GM19238 (cell line): ENCODE results near the gene ASCC2.

Experiments used
- DNase-seq: peaks from one replicate; pipeline ENCODE4 v3.0.0; 2011; ENCODE audit warnings: low spot score; ENCODE audit not compliant: insufficient read length

Gene ASCC2

DNA sequence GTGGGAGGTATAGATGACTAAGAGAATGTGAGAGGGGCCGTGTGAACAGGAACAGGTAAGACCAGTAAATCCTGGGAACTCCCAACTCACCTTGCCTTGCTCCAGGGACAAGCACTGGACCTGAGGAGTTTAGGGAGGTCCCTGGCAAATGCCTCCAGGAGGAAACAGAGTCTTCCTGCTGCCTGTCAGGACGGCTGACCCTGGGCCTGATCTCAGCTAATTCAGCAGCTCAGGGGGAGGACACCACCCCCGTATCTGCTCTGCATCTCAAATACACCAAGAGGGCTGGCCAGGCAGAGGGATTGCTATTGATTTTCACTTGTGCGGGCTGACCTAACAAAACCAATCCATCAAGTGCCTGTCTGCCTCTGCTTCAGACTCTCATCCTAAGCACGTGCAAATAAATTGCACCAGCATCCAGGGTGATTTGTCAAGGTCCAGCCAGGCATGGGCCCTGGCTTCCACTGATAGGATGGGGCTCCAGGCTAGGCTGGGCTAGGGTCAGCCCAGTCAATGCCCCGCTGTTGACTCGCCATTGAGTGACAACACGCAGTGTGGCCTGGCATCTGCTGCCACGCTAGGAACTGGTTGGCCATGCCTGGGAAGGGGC lies 50.6 kb downstream of the ASCC2 start:
- DNase-seq = no peak

DNA sequence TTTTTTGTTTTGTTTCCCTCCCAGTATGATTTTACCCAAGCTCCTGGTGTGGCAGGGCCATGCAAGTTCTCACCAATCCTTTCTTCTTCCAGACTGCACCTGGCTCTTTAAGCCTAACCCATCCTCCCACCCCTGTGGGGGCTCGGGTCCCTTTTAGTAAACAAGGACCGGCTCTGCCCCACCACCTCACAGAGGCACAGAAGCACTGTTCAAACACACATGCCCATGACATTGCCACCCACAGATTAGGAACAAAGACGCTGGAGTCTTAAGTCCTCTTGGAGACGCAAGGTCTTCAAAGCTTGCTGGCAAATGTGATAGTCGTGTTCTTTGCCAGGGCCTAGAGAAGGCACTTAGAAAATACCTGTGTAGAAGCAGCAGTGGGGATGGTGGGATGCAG lies 52.0 kb downstream of the ASCC2 start:
- no peak for DNase-seq

DNA sequence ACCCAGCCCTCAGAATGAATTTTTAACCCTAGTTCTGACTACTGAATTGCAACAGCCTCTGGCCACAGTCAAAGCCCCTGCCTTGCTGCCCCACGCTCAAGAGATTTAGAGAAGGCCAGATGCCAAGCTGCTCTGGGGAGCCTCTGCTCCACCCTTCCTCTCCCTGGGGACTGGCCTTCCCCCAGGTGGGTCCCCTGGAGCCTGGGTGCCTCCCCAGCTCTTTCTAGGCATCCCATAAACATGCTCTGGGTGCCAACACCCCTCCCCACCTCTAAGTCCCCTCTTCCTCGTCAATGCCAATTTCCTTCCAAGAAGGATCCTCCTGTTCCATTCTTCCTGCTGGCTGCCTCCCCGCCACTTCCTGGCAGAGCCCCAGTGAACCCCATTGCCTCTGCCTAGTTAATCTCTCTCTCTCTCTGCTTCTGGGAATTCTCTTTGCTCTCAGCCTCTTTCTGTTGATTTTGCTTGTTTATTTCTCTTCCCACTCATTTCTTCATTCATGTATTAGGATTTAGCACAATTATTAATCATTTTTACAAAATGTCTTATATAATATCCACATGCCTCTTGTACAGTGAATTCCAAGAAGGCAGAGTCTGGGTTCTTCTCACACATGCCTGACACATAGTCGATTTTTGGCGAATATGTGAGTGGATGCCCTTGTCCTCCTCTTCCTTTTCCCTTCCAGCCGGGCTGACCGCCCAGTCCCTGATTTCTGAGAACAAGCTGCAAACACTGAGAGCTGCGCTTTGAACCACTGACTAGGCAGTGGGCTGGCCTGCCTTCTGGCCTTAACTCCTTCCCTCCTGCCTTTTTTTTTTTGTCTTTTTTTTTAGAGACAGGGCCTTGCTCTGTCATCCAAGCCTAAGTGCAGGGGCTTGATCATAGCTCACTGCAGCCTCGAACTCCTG lies 53.4 kb downstream of the ASCC2 start:
- no peak for DNase-seq

DNA sequence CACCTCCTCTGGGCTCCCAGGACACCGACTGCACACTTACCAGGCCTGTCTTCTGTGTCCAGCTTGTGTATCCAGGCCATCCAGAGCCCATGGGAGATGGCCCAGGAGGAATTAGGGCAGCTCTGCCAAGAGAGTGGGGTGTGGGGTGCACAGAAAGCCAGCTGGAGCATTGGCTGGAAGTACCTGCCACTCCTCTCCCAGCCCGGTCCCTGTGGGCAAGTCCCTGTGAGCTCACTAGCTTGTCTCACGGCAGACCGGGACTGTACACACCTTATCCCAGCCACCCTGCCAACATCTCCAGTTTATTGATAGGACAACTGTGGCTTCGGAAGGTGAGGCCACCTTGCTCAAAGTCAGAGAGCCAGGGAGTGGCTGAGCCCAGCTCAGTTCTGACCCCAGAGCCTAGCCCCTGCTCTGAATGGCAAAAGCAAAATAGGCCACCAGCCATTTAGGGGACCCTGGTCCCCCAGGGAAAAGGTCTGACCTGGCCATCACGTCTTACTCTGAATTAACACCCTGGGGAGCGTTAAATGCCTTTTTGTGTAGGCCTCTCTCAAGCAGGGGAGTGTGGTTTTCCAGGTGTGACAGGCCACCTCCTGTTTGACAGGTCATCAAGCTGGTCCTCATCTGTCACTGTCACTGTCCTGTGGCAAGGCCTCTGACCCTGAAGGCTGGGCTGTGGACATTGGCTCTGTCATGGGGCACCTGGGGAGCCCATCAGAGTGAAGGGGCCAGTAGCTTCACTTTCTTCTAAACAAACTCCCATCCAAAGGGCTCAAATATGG lies 55.8 kb downstream of the ASCC2 start:
- no peak for DNase-seq

DNA sequence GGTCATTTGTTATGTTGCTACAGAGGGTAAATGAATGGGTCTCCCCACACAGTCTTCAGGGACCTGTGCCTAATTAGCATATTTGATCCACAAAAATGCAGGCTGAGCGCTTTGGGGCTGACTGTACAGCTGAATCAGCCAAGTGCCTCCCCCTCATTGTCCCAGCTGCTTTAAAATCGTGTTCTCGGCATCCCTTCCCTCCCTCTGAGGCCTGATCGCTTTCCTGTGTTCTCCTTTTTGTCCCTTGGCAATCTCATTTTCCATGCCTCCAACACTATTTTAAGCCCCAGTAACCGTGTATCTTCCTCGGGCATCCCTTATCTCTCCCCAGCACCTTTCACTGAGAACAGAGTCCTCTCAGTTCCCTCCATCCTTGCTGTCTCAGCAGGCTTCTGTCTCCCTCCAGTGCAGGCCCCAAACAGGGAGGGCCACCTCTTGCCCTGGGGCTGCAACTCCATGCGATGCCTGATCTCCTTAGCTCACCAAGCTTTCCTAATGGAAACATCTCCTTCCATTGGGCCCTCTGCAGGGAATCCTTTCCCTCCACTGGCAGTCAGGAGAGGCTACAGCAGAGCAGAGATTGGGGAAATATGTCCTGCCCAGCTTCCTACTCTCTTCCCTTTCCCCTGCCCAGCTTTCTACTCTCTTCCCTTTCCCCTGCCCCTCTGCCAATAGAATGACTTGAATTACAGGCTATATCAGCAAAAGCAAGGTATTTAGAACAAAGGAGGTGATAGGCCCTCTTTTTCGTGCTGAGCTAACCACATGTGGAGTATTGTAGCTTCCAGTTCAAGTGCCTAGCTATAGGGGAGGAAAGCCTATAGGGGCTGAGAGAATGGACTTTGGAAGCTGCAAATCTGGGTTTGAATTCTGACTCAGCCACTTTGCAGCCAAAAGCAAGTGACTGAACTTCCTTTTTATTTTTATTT lies 57.1 kb downstream of the ASCC2 start:
- no peak for DNase-seq

DNA sequence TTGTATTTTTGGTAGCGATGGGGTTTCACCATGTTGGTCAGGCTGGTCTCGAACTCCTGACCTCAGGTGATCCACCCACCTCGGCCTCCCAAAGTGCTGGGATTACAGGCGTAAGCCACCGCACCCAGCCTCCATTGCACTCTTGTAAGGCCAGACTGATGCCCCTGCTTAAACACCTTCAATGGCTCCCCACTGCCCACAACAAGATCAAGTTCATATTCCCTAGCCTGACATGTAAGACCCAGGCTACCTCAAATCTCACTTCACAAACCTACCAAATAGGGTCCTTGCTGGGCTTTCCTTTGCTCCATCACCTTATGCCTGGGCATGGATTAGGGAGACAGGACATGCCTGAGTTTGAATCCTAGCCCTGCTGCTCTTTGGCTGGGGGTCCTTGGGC lies 57.9 kb downstream of the ASCC2 start:
- DNase-seq = no peak

DNA sequence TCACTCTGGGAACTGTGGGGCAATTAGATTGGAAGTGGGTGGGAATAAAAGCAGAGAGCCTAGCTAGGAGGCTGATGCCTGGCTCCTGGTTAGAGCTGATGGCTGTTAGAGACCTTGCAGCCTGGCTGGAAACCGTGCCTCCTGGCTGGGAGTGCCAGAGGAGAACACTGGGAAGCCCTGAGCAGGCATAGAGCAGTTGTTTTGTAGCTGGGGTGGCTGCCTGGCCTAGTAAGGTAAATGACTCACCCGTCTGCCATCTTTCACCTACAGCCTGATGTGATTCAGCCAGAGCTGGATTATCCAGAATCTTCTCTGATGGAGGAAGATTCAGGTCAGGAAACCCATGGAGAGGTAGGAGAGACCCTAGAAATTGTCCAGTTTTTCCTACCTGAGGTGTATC lies 64.8 kb downstream of the ASCC2 start:
- DNase-seq = no peak

DNA sequence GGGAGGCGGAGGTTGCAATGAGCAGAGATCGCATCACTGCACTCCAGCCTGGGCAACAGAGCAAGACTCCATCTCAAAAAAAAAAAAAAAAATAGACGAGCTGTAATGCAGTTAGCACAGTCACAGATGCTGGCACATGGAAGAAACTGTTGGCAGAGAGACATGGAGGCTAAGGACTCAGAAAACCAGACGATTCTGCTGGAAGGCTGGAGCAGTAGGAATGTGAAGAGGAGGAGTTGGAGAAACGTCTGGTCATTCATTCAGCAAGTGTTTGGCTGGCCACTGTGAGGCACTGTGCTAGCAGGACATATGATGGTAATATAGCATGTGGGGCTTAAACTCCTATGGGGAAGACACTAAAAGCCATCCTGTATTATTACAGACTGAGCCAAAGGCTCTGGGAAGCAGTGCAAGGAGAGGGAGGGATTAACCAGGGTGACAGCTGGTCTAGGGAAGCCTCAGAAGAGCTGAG lies 65.9 kb downstream of the ASCC2 start:
- DNase-seq = no peak

DNA sequence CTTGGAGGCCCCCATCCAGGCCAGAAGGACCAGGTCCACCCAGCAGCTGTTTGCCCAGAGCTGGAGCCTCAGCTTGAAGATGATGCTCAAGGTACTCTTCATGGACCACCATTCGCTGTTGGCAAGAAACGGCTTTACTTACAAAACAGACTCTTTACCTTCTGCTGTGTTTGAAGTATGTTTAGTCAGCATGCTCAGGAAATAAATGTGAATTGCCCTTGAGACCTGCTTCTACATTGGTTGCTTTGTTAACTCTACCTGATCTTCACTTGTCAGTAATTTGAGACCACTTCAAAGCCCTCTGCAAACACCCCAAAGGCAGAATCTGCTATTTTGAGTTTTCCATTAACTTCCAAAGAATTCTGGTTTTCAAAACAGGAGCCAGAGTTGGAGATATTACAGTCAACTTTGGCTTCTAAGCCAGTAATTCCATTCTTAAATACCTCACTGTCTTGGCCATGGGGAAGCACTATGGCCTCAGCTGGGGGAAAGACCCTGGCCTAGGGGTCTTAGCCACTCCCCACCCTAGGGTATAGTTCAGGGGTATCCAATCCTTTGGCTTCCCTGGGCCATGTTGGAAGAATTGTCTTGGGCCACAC lies 68.3 kb downstream of the ASCC2 start:
- no peak for DNase-seq

DNA sequence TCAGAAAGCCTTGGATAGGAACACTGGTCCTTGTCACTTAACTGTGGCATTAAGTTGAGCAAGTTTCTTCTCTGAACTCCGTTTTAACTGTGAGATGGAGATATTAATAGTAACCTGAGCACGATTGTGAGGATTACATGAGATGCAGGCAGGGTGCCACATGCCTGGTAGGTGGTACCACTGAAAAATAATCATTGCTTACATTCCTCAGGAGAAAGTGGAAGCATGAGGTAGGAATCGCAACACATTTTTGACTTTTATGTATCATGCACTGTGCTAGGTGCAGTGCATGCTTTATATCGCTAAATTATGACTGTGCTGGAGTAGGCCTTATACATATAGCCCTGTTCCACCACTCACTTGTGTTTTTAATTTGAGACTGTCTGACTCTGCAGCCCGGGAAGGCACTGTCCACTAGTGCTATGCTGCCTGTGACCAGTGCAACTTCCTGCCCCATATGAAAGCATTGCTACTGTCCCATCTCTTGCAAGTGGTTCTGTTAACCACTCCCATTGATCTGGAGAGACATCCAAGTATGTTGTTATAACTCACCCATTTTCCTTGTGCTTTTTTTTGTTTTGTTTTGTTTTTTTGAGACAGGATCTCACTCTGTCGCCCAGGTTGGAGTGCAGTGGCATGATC lies 69.9 kb downstream of the ASCC2 start:
- DNase-seq = no peak

DNA sequence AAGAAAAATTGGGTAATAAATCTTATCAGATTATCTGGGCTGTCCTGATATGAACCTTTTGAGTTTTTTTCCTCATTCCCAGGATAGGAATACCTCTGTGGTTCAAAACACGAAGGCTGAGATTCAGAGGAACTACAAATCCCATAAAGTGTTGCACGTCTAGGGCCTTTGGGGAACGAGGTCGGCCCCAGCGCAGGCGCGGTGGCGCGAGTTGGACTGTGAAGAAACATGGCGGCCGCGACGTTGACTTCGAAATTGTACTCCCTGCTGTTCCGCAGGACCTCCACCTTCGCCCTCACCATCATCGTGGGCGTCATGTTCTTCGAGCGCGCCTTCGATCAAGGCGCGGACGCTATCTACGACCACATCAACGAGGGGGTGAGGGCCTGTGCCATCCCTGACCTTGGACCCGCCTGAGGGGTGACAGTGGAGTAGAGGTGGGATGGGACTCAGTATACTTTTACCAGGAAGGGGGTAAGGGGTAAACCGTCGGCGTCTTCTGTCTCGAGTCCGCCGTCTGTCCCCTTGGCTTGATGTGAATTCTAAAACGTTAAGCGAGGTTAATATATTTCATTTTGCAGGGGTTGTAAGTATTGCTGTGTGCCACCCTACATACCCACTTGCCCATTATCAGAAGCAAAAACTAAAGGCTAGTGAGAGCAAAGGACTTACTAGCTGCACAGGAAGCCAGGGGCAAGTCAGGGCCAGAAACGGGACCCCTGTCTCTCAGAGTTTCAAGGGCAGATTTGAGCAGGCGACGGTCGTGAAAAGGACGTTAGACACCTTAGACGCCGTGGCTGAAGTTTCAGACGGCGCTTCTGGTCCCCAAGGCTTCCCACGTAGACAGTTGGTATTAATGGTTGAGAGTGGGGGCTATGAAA lies 70.7 kb downstream of the ASCC2 start, which contains the start of gene UQCR10:
Gene UQCR10, plus strand, starts transcription at position 199 of the 881 bp plus-strand sequence. Its CDS starts 30 bp downstream, at position 229.
- DNase-seq = peak; percentile 88

DNA sequence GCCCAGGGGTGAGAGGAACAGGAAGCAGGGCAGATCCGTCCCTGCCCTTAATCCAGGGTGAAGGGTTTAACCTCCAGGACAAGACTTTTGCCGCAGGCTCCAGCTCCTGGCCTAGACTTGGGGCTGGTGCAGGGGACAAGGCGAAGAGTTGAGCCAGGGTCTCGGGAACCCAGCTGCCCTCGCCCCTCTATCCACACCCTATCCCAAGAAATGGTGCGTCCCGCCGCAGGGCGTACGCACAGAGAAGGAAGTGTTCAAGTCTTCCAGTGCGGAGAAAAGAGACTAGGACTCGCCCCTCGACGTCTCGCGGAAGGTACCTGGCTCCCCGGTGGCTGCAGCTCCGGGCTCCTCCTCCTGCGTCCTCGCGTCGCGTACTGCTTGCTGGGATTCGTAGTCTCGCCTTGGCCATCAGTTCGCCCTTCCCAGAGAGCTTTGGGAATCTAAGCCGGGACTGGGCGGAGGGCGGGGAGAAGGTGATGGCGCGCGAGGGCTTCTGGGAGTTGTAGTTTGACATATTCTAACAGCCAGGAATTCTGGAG lies 71.4 kb downstream of the ASCC2 start, which contains the start of gene ZMAT5:
Gene ZMAT5, minus strand, starts transcription at position 376 of the 539 bp plus-strand sequence. CDS start 18,463 bp downstream, outside the sequence.
- DNase-seq = peak; percentile 98

DNA sequence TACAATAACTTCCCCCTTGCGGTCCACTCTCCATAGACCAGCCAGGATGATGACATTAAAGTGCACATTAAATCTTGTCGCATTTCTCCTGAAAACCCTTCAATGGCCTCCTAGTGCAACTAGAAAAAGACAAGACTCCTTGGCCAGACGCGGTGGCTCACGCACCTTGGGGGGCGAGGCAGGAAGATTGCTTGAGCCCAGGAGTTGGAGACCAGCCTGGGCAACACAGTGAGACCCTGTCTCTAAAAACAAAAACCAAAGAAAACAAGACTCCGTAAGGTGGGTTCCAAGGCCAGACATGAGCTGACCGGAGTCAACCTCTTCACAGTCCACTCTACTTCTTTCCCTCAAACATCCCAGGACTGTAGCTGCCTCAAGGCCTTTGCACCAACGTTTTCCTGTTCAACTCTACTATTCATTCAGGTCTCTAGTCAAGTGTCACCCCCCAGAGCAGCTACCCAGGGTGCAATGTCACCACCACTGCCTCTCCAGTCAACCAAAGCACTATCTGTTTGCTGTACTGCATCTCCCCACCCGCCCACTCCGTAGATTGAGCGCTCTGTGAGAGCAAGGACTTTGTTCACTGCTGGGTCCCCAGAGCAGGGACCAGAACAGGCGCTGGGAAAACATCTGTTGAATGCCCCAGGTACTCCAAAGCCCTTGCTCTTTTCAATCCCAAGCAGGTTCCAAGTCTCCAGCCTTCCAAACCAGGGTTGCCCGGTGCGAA lies 72.0 kb downstream of the ASCC2 start:
- DNase-seq = peak; percentile 32

DNA sequence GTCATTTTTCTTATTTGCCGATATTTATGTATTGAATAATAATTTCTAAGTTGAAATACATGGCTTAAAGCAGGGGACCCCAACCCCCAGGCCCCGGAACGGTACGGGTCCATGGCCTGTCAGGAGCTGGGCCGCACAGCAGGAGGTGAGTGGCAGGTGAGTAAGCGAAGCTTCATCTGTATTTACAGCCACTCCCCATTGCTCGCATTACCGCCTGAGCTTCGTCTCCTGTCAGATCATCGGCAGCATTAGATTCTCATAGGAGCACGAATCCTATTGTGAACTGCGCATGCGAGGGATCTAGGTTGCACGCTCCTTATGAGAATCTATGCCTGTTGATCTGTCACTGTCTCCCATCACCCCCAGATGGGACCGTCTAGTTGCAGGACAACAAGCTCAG lies 75.8 kb downstream of the ASCC2 start:
- no peak for DNase-seq

DNA sequence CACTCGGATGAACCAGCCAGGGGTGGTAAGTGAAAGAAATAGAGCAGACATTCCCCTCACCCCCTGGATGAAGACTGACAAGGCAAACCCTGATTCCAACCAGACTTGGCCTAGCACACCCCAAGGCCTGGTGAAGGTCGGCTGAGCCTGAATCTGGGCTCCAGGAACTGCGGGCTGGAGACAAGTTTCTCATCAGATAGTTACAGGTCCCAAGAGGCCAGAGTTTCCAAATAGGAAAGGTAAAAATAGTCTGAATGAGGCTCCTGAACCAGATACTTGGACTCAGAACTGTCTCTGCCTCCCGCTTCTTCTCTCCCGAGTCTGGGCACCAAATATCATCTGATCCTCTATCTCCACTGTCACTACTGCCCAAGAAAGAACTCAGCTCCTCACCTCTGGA lies 79.1 kb downstream of the ASCC2 start:
- no peak for DNase-seq

DNA sequence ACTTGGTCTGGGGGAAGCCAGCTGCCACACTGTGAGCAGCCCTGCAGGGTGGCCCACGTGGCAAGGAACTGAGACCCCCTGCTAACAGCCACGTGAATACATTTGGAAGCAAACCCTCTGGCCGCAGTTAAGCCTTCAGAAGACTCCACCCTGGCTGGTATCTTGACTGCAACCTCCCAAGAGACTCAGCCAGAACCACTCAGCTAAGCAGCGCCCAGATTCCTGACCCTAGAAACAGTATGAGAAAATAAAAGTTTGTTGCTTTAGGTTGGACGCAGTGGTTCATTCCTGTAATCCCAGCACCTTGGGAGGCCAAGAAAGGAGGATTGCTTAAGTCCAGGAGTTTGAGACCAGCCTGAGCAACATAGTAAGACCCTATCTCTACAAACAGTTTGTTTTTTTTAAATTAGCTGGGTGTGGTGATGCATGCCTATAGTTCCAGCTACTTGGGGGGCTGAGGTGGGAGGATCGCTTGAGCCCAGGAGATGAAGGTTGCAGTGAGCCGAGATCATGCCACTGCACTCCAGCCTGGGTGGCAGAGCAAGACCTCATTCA lies 79.9 kb downstream of the ASCC2 start:
- no peak for DNase-seq

DNA sequence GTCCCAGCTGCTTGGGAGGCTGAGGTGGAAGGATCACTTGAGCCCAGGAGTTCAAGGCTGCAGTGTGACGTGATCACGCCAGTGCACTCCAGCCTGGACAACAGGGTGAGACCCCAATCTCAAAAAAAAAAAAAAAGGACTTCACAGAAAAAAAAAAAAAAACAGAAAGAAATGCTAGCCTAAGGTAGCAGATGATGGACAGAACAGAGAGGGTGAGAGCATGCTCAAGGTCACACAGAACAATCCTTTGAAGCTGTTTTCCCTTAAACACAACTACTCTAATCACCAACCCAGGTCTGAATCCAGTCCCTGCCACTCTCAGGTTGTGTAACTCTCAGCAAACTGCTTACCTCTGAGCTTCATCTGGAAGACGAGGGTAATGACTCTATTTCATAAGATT lies 81.0 kb downstream of the ASCC2 start:
- DNase-seq = no peak
